GM10847 (cell line): ENCODE measurements around the gene PARD6A.

Experiments used
- POLR2A ChIP-seq: IDR thresholded peaks from 2 replicates; pipeline ENCODE4 v1.6.1; 2011; ENCODE audit not compliant: insufficient read length; ENCODE audit errors: extremely low read depth

Gene PARD6A

DNA sequence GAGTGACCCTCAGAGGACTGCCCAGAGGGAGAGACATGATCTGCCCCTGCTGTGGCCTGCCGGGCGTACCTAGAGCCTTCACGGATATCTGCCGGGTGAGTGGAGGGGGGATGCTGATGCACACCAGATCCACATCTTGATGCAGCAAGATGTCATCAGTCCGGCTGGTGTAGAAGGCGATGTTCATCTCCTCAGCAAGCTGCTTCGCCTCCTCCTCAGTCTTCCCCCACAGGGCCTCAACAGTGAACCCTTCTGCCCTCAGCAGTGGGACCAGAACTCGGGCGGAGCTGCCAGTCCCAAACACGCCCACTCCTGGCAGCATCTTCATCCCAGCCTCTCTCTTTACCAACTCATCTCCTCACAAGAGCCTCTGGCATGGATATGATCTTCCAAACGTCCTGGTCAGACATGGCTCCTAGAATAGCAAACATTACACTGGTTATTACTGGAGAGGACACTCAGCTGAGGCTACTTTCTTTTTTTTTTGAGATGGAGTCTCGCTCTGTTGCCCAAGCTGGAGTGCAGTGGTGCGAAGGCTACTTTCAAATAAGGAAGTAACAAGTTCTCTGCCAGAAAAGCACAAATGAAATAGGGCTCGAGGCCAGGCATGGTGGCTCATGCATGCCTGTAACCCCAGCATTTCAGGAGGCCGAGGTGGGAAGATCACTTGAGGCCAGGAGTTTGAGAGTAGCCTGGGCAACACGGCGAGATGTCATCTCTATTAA lies 24.8 kb downstream of the PARD6A start:
- TF ChIP-seq POLR2A: no peak

DNA sequence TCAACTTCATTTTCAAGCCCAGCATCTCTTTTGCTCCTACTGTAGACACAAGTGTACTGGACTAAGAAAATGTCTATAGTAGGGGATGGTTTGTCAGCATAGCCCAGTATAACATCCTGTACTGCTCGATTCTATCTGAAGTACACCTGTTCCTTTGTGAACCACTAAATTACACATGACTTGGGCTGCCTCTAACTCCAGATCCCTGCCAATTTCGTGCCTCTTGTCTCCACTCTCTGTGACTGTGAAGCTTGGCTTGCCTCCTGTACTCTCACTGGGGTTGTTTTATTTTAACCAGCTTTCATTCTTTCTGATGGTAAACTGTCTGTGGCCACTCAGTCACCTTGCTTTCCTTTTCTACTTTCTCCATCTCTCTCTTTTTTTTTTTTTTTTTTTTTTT lies 33.9 kb downstream of the PARD6A start:
- no peak for TF ChIP-seq POLR2A

DNA sequence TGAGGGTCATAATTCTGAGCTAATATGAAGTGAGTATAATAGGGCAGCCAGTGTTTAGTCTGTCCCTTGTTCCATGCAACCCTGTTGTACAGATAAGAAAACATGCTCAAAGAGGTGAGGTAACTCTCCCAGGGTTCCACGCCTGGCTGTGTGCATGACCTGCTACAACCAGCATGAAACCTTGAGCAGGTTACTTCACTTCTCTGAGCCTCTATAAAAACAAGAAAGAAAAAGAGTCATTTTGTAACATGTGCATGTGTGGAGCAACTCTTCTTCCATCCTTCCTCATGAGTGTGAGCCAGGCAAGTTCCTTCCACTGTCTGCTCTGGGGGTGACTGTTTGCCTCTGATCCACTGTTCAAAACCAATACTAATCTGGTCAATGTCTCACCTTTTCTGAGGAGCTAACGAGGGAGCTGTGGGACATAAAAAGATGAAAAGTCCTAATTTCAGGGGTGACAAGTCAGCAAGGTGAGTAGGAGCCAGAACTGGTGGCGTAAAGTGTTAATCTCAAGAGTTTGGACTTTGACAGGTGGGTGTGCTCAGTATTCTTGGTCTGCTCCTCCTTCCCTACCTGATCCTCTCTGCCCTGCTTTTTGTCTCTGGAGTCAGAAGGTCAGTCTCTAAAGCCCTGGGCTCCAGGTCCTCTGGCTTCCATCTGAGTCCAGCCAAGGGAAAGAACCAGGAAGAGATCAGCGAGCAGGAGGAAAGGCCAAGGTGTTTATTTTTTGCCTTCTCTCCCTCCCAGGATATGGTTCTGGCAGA lies 36.8 kb downstream of the PARD6A start:
- no peak for TF ChIP-seq POLR2A

DNA sequence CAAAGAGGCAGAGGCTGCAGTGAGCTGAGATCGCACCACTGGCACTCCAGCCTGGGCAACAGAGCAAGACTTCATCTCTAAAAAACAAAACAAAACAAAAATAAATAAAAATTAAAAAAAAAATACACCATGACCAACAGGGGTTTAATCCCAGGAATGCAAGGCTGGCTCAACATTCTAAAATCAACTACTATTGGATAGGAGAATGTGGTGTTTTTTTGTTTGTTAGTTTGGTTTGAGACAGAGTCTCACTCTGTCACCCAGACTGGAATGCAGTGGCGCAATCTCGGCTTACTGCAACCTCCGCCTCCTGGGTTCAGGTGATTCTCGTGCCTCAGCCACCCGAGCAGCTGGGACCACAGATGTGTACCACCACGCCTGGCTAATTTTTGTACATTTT lies 38.5 kb downstream of the PARD6A start:
- TF ChIP-seq POLR2A: no peak

DNA sequence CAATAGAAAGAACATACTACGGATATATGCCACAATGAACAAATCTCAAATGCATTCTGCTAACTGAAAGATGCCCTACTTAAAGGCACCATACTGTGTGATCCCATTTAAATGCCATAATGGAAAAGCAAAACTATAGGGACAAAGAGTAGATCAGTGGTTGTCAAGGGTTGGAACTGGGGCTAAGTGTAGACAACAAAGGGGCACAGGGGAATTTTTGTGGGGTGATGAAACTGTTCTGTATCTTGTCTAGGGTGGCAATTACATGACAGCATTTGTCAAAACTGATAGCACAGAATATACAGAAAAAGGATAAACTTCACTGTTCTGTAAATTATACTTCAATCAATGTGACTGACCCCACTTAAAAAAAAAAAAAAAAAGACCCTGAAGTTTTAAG lies 40.7 kb downstream of the PARD6A start:
- no peak for TF ChIP-seq POLR2A

DNA sequence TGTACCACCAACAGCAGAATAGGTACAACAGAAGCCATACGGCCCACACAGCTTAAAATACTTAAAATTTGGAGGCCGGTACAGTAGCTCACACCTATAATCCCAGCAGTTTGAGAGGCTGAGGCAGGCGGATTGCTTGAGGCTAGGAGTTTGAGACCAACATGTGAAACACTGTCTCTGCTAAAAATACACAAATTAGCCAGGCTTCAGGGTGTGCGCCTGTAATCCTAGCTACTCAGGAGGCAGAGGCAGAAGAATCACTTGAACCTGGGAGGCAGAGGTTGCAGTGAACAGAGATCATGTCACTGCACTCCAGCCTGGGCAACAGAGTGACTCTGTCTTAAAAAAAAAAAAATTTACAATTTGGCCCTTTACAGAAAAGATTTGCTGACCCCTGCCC lies 41.4 kb downstream of the PARD6A start:
- TF ChIP-seq POLR2A: no peak

DNA sequence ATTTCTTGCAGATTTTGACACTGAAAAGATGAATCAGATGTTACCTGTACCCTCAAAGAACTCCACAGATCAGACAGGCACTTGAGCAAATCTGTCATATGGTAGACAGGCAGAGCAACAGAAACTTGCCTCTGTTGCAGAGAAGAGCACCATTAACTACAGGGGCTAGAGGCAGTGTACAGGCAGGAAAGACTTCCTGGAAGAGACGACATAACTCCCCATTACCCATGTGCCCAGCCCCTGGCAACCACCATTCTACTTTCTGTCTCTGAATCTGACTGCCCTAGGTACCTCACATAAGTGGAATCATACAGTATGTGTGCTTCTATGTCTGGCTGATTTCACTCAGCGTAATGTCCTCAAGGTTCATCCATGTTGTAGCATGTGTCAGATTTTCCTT lies 42.9 kb downstream of the PARD6A start:
- TF ChIP-seq POLR2A: no peak

DNA sequence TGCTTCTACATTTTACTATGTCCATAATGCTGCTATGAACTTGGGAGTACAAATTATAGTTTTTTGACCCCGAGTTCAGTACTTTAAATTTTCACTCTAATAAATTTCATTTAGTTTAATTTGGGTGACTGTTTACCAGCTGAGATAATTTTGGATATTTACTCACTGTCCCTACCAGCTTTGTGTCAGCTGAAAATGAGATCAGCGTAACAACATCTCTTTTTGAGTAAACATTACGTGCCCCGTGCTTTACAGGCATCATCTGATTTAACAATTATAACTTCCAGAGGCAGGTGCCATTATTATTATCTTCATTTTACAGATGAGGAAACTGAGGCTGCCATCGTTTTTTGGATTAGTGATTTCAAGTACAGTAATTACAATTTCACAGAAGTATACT lies 43.4 kb downstream of the PARD6A start:
- TF ChIP-seq POLR2A: no peak

DNA sequence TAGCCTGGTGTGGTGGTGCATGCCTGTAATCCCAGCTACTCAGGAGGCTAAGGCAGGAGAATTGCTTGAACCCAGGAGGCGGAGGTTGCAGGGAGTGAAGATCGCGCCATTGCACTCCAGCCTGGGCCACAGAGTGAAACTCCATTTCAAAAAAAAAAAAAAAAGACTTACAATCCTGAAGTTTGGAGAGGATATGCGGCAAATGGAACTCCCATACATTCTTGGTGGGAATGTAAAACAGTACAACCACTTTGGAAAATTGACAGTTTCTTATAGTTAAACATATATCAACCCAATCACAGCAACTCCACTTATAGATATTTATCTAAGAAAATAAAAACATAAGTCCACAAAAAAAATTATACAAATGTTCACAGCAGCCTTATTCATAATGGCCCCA lies 46.5 kb downstream of the PARD6A start:
- TF ChIP-seq POLR2A: no peak

DNA sequence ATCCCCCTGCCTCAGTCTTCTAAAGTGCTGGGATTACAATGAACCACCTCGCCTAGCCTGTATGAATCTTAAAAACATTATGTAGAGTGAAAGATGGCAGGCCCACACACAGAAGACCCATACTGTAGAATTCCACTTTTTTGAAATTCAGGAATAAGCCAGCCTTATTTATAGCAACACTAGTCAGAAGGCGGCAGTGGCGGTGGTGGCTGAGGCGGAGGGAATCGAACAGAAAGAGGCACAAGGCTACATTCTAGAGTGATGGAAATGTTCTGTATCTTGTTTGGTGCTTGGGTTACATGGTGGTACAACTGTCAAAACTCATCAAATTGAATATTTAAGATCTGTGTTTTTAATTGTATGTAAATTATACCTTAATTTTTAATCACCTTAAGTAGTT lies 47.0 kb downstream of the PARD6A start:
- no peak for TF ChIP-seq POLR2A

DNA sequence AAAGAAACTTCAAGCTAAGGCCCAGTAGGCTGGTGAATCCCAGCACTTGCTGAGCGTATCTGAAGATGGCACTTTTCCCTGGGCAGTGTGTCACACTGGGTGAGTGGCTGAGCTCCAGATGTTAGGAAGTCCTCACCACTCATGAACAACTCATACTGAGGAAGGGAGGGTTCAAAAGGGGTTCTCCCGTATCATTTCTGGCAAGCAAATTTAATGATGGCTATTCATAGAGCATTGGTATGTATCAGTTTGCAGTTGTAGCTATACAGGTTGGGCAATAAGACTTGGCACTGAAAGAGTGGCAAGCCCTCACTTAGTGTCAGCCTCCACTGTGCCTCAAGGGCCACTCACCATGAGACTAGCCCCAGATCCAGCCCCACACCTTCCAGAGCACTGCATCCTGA lies 47.6 kb downstream of the PARD6A start:
- no peak for TF ChIP-seq POLR2A

DNA sequence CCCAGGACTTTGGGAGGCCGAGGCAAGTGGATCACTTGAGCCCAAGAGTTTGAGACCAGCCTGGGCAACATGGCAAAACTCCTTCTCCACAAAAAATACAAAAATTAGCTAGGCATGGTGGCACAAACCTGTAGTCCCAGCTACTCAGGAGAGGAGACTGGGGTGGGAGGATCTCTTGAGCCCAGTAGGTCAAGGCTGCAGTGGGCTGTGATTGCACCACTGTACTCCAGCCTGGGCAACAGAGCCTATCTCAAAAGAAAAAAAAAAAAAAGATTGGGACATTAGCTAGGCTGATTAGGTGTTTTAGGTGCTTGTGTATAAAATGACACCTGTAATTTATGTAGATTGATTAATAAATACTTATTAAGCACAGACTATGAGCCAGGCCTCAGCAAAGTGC lies 48.3 kb downstream of the PARD6A start:
- no peak for TF ChIP-seq POLR2A

DNA sequence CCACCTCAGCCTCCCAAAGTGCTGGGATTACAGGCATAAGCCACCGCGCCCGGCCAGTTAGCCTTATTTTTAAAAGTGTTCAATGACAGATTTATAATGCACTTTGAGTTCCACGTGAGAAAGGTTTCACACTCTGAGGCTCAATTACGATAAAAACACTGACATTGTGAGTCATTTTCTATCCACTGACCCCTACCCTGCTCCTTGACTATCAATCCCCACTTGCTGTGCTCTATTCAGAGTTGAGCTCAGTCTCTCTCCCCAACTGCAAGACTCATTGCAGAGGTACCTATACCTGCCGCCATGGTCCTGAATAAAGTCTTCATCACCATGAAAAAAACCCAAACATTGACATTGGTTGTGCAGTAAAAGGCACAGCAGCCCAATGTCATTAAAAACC lies 49.8 kb downstream of the PARD6A start:
- TF ChIP-seq POLR2A: no peak
